Activated naive CD4-positive, alpha-beta T cell treated with anti-CD3 and anti-CD28 coated beads, Interleukin-2, amount 10 ng/mL, durations not matched to agents 7 days and 5 days (primary cell): ENCODE results near the gene GRM7.

Source experiments
- CTCF ChIA-PET: fragments of 350-600 bp; sonication (Branson Sonifier 250); formaldehyde crosslinking; loops from one replicate; lab custom pipeline; 2021; ENCODE audit warnings: antibody characterized with exemption; lab: Charles Lee
- DNase-seq: peaks from one replicate; pipeline ENCODE4 v3.0.0-alpha.2; 2020
- H3K27ac Mint-ChIP-seq: one replicate; pipeline ENCODE4 v1.8.0; 2021; ENCODE audit warnings: mild to moderate bottlenecking, moderate library complexity, mixed read lengths
- H3K27me3 Mint-ChIP-seq: one replicate; pipeline ENCODE4 v1.8.0; 2021; ENCODE audit warnings: mild to moderate bottlenecking, mixed read lengths
- H3K36me3 Mint-ChIP-seq: one replicate; pipeline ENCODE4 v1.8.0; 2021; ENCODE audit warnings: mixed read lengths
- H3K4me1 Mint-ChIP-seq: one replicate; pipeline ENCODE4 v1.8.0; 2021; ENCODE audit warnings: mixed read lengths
- H3K4me3 Mint-ChIP-seq: one replicate; pipeline ENCODE4 v1.8.0; 2021; ENCODE audit warnings: mild to moderate bottlenecking, moderate library complexity, mixed read lengths
- H3K9me3 Mint-ChIP-seq: one replicate; pipeline ENCODE4 v1.8.0; 2021; ENCODE audit warnings: mixed read lengths

The GRM7 gene

DNA sequence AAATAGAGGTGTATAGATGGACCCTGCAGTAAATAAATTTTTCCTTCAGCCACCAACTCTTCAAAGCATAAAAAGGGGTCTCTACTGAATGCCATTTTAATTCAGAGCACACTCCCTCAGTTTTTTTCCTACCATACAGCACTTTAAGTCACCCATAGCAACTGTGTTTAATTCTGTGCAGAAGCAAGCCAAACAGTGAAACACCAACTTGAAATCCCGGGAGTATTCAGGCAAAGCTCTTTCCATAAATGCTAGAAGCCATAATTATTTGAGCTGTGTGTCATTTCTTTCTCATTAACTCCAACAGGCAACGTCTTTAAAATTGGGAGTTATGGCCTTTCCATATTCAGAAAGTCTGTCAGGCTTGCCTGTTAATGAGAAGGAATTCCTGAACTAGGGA, 562.1 kb downstream of the GRM7 start:
- CTCF ChIA-PET, result no interaction called here

DNA sequence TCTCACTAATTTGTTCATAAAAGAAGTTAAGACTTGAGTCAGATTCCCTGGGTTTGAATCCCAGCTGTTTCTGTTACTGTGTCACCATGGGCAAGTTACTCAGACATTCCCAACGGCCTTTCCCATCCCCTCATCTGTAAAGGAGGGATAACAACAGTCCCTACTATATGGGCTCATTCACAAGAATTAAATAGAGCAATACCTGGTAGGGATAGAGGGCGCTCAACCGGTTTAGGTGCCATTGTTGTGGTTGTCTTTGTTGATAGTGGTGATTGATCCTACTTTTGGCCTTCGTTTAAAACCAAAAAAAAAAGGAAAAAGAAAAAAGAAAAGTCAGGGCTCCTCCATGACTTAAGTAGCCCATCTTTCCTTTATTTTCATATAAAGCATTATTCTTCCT, 563.1 kb downstream of the GRM7 start:
- no peaks in the 10 kb centered on the region for H3K4me1 Mint-ChIP-seq
- no peak overlapping the region for H3K27ac Mint-ChIP-seq
- H3K9me3 Mint-ChIP-seq, result no peaks in the 10 kb centered on the region
- CTCF ChIA-PET, result no interaction called here
- DNase-seq, result no peak
- no peak overlapping the region for H3K4me3 Mint-ChIP-seq
- H3K27me3 Mint-ChIP-seq, result no peaks in the 10 kb centered on the region
- no peaks in the 10 kb centered on the region for H3K36me3 Mint-ChIP-seq

More for the DNA sequence above, 562.1 kb downstream of the GRM7 start:
- H3K27me3 Mint-ChIP-seq, result no peaks in the 10 kb centered on the region
- H3K9me3 Mint-ChIP-seq, result no peaks in the 10 kb centered on the region
- no peaks in the 10 kb centered on the region for H3K4me1 Mint-ChIP-seq
- no peak overlapping the region for H3K4me3 Mint-ChIP-seq
- no peak overlapping the region for H3K27ac Mint-ChIP-seq
- DNase-seq, result no peak
- H3K36me3 Mint-ChIP-seq, result no peaks in the 10 kb centered on the region

DNA sequence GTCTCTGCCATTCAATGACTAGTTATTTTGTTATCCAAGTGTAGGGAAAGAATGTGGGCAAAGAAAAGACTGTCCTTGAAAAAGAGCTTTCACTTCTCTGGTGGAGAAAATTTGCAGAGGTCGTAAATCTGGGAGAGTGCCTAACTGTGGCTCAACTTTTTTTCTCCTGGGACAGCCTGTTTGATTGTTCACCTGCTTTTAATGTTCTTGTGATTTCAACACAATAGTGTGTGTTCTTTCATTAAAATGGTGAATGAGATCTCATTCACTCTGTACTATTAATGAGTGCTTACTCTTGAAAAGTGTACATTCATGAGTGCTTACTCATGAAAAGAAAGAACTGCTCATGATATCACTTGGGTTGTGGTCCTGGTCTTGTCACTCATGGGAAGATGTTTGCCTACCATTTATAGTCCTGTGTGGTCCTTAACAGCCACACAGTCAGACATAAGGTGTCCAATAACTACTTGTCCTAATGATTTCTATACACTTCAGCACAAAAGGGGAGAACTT, 567.3 kb downstream of the GRM7 start:
- H3K4me3 Mint-ChIP-seq, result no peak overlapping the region
- no peak overlapping the region for H3K27ac Mint-ChIP-seq
- peaks cover 3% of the 10 kb centered on the region for H3K9me3 Mint-ChIP-seq
- no peaks in the 10 kb centered on the region for H3K27me3 Mint-ChIP-seq
- no peaks in the 10 kb centered on the region for H3K36me3 Mint-ChIP-seq
- CTCF ChIA-PET, result no interaction called here
- no peaks in the 10 kb centered on the region for H3K4me1 Mint-ChIP-seq
- DNase-seq, result no peak

DNA sequence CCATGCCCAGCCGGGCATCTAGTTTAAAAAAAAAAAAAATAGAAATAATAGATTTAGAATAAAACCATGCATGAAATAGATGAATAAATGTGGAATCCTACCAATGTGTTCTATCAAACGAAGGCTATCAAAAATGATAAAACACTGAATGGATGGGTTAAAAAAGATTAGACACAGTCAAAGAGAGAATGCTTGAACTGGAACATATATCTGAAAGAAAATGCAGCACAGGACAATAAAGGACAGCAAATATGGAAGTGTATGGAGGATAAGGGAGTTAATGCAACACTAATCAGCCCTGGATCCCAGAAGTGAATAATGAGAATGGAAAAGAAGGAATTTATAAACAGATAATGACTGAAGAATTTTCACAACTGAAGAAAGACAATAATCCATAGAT, 571.7 kb downstream of the GRM7 start:
- no peak overlapping the region for H3K4me3 Mint-ChIP-seq
- H3K9me3 Mint-ChIP-seq, result peaks cover 7% of the 10 kb centered on the region
- DNase-seq, result no peak
- H3K4me1 Mint-ChIP-seq, result no peaks in the 10 kb centered on the region
- H3K27ac Mint-ChIP-seq, result no peak overlapping the region
- CTCF ChIA-PET, result no interaction called here
- H3K27me3 Mint-ChIP-seq, result no peaks in the 10 kb centered on the region
- H3K36me3 Mint-ChIP-seq, result no peaks in the 10 kb centered on the region

GRCh38 chr3:7433073-7433472, 572.2 kb downstream of the GRM7 start:
- Mint-ChIP-seq H3K36me3 (no peaks in the 10 kb centered on the region), H3K4me1 (no peaks in the 10 kb centered on the region), H3K27ac (no peak overlapping the region), H3K4me3 (no peak overlapping the region), H3K27me3 (no peaks in the 10 kb centered on the region), H3K9me3 (peaks cover 10% of the 10 kb centered on the region)
- CTCF ChIA-PET, result no interaction called here
- DNase-seq, result no peak

GRCh38 chr3:7436542-7436941, 575.6 kb downstream of the GRM7 start:
- no peak for DNase-seq
- CTCF ChIA-PET, result no interaction called here
- H3K36me3 Mint-ChIP-seq, result no peaks in the 10 kb centered on the region
- H3K27ac Mint-ChIP-seq, result no peak overlapping the region
- no peaks in the 10 kb centered on the region for H3K27me3 Mint-ChIP-seq
- no peak overlapping the region for H3K4me3 Mint-ChIP-seq
- H3K9me3 Mint-ChIP-seq, result peaks cover 13% of the 10 kb centered on the region
- H3K4me1 Mint-ChIP-seq, result no peaks in the 10 kb centered on the region

DNA sequence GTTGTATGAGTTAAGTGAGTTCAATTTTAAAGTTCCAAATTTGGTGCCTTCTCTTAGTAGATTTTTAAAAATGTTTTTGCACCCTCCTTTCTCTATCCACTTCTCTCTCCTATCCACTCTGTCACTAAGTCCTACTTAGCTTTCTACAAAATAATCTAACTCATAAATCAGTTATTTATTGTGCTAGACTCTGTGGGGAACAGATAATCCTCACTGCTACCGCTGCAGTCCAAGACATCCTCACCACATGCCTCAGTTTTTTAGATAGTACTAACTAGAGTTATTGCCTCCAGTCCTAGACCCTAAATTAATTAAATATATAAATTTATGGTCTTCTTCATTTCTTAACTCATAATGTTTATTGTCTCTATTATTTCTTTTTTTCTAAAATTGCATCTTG, 576.3 kb downstream of the GRM7 start:
- Mint-ChIP-seq H3K36me3 (no peaks in the 10 kb centered on the region), H3K27me3 (no peaks in the 10 kb centered on the region), H3K4me3 (no peak overlapping the region), H3K4me1 (no peaks in the 10 kb centered on the region), H3K9me3 (peaks cover 13% of the 10 kb centered on the region), H3K27ac (no peak overlapping the region)
- DNase-seq, result no peak
- CTCF ChIA-PET, result no interaction called here

DNA sequence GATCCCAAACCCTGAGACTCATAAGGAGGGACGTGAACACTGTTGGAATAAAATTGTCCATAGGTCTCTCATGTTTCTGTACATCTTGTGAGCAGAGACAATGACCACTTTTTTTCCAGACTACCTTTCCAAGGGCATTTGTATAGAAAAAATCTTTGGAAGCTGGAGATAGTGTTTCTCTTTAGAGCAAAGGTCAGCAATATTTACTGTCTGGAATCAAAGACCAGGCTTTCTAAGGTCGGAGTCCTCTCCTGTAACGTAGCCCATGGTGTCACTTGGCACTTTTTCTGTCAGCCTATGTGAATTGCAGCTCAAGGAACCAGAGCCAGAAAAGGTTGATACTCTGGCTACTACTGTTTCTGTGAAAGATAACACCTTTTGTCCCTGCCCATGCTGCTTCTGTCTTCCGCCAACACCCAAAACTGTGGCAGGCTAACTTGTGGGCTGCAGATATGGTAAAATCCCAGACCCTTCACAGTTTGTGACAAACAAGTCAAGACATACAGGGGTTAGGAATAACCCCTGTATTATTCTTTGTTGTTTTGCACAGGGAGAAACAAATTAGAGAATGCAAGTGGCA, 578.3 kb downstream of the GRM7 start:
- H3K4me3 Mint-ChIP-seq, result no peak overlapping the region
- CTCF ChIA-PET, result no interaction called here

DNA sequence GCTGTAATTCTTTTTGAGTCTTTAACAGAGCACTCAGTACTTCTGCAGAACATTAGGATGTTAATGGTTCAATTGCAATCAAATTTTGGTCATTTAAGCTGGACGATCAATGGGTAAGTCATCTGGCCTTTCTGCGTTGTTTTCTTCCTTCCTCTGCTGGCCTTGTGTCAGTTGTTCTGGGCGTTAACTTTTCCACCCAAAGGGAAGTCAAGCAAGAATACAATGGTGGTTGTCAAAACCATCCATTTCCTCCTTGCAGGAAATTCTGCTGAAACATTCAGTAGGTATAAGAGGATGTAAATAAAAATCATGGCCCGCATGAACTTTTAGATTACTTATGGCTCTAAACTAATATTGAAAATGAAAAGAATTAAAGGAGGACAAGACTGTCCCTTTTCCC, 584.0 kb downstream of the GRM7 start:
- Mint-ChIP-seq H3K9me3 (no peaks in the 10 kb centered on the region), H3K27ac (no peak overlapping the region), H3K4me3 (no peak overlapping the region), H3K4me1 (no peaks in the 10 kb centered on the region), H3K27me3 (no peaks in the 10 kb centered on the region), H3K36me3 (no peaks in the 10 kb centered on the region)
- CTCF ChIA-PET, result no interaction called here
- no peak for DNase-seq

More for the DNA sequence above, 578.3 kb downstream of the GRM7 start:
- Mint-ChIP-seq H3K4me1 (no peaks in the 10 kb centered on the region), H3K27ac (no peak overlapping the region), H3K36me3 (no peaks in the 10 kb centered on the region), H3K27me3 (no peaks in the 10 kb centered on the region), H3K9me3 (peaks cover 9% of the 10 kb centered on the region)
- DNase-seq, result no peak

DNA sequence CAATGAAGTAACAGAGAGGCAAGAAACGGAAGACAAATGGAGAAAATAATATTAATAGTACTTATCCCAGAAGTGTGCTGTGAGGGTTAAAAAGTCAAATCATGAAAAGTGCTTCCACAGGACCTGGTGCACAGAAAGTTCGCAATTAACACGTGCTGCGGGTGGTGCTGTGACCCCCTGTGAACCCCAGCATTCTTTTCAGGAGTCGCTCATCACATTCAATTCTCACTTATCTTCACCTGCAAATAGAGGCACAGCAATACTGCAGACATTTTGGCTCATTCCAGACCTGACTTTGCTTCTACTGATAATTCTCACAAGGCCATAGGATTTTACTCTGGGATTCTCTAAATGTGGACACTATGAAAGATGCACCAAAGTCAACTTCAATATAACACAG, 584.4 kb downstream of the GRM7 start:
- H3K36me3 Mint-ChIP-seq, result no peaks in the 10 kb centered on the region
- CTCF ChIA-PET, result no interaction called here
- DNase-seq, result no peak
- H3K27ac Mint-ChIP-seq, result no peak overlapping the region
- no peaks in the 10 kb centered on the region for H3K4me1 Mint-ChIP-seq
- no peaks in the 10 kb centered on the region for H3K9me3 Mint-ChIP-seq
- no peak overlapping the region for H3K4me3 Mint-ChIP-seq
- no peaks in the 10 kb centered on the region for H3K27me3 Mint-ChIP-seq

DNA sequence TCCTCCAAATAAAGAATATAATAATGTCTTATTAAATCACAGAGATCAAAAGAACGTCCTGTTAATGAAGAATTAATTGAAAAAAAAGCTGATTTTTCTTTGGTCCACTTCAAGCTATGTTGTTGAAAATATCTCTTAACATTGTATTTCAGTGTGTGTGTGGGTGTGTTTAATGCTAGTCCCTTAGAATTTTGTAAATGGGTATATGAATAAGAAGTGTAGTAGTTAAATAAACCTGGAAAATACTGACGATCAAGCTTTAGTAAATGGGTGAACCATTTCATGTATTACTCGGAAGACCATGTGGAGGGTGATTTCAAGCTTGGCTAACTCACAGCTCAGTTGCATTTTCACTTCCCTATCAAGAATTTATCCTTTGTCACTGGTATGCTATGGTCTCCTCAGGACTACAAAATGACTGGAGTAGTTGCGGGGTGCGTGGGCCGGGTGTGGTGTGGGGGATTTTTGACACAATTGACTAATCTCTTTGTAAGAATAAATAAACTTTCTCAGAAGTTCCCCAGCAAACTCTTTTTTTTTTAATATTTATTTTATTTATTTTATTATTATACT, 586.4 kb downstream of the GRM7 start:
- Mint-ChIP-seq H3K27ac (no peak overlapping the region), H3K4me1 (no peaks in the 10 kb centered on the region), H3K9me3 (no peaks in the 10 kb centered on the region), H3K4me3 (no peak overlapping the region), H3K27me3 (no peaks in the 10 kb centered on the region), H3K36me3 (no peaks in the 10 kb centered on the region)
- DNase-seq, result no peak
- CTCF ChIA-PET, result no interaction called here

- Mint-ChIP-seq H3K4me3 (no peak overlapping the region), H3K9me3 (no peaks in the 10 kb centered on the region), H3K36me3 (no peaks in the 10 kb centered on the region), H3K4me1 (no peaks in the 10 kb centered on the region), H3K27ac (no peak overlapping the region), H3K27me3 (no peaks in the 10 kb centered on the region)
- CTCF ChIA-PET, result no interaction called here
- DNase-seq, result no peak
These were observed 595.5 kb downstream of the GRM7 start for GRCh38 chr3:7456386-7456785.

DNA sequence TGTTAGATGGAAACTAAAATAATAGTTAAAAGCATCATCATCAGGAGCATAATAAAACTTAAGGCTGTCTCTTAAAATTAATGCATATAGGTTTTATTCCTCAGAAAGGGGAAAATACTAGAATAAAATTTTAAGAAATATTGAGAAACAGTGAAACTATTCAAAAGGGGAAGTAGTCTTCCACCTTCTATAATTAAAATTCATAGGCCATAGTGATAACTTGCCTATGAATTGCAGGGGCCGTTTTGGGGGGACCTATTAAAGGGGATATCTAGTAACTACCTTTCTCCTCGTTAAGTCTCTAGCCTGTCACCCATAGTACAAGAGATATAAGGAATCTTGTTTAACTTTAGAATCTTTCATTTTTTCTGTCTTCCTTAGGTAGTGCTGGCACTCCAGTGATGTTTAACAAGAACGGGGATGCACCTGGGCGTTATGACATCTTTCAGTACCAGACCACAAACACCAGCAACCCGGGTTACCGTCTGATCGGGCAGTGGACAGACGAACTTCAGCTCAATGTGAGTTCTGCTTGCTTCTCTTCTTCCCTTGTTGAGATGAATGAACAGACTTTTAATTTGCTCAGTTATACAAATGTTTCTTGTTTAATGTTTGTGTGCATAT, 600.4 kb downstream of the GRM7 start:
- Mint-ChIP-seq H3K4me3 (no peak overlapping the region), H3K27me3 (no peaks in the 10 kb centered on the region), H3K27ac (no peak overlapping the region), H3K4me1 (no peaks in the 10 kb centered on the region), H3K9me3 (peaks cover 3% of the 10 kb centered on the region), H3K36me3 (no peaks in the 10 kb centered on the region)
- CTCF ChIA-PET, result no interaction called here
- no peak for DNase-seq

DNA sequence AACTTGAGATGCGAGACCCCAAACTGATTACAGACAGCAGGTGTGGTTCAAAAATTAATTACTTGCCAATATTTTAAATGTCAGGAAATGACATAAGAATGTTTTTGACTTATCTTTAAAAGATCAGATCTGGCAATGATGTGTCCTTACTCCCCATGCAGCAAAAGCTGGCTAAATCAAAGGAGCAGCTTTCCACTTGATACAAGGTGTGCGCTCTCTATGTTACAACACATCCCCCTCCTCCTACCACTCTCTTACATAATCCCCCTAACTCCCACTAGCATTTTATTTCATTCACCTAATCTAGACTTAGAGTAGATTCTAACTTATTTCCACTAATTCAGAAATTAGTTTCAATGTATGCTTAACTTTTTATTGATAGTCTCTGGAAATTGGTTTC, 609.0 kb downstream of the GRM7 start:
- Mint-ChIP-seq H3K36me3 (no peaks in the 10 kb centered on the region), H3K27ac (no peak overlapping the region), H3K27me3 (no peaks in the 10 kb centered on the region), H3K9me3 (peaks cover 3% of the 10 kb centered on the region), H3K4me1 (no peaks in the 10 kb centered on the region), H3K4me3 (no peak overlapping the region)
- CTCF ChIA-PET, result no interaction called here
- no peak for DNase-seq

DNA sequence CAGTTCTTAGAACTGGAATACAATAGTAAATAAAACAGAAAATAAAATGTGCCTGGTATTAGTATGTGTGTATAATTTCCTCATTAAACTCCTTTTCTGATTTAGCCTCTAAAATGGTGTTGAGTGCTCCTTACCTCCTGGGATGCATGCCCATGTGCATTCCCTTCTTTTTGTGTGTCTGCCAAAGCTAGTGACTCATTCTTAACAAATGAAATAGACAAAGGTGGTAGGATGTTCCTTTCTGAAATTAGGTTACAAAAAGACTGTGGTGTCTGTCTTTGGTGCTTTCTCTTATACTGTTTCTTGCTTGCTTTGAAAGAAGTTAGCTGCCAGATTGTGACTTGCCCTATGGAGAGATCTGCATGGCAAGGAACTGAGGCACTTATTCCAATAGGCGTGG, 623.7 kb downstream of the GRM7 start:
- Mint-ChIP-seq H3K4me1 (no peaks in the 10 kb centered on the region), H3K27ac (no peak overlapping the region), H3K9me3 (no peaks in the 10 kb centered on the region), H3K27me3 (no peaks in the 10 kb centered on the region), H3K4me3 (no peak overlapping the region), H3K36me3 (no peaks in the 10 kb centered on the region)
- CTCF ChIA-PET, result no interaction called here
- DNase-seq, result no peak
